ENCODE results near the gene KHDRBS1. TPM values are rescaled to one million over a fixed set of nuclear protein-coding genes. Genes with fewer than 3 reads are reported as not detected.

Gene KHDRBS1
- total and polyA plus RNA-seq, 2 of the 13 experiments (the other 11 are each of a cell fraction or from before 2014, with no cell fraction given) = 25.1 to 39.0 TPM

DNA sequence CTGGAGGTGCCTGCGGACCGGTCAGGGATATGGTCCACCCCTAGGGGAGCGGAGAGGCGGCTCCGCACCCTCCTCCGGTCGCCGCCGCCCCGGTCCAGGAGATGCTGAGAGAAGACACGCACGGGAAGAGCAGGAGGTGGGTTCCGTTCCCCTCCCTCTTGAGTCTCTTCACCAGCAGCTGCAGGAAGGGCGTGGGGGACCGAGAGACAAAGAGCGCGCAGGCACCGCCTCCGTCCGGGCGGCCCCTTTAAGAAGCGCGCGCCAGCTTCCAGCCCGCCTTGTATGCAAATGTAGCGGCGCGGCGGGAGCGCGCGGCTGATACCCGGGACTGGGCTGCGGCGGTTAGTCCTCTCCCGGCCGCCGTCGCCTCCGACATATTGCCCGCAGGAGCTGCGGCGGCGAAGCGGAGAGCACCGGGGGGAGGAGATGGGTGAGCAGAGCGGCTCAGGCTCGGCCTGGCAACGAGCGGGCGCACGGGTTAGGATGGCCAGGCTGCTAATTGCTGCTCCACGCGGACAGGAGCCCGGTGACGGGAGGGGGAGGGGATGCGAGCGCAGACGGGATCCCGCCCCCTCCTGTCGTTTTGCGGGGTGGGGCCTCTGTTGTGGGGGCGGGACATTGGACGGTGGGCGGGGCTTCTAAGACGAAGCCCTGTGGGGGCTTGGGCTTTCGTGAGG is 59.1 kb downstream of the KHDRBS1 start, which contains the start of gene TMEM39B (continued):
- TF ChIP-seq, protein P1, sequence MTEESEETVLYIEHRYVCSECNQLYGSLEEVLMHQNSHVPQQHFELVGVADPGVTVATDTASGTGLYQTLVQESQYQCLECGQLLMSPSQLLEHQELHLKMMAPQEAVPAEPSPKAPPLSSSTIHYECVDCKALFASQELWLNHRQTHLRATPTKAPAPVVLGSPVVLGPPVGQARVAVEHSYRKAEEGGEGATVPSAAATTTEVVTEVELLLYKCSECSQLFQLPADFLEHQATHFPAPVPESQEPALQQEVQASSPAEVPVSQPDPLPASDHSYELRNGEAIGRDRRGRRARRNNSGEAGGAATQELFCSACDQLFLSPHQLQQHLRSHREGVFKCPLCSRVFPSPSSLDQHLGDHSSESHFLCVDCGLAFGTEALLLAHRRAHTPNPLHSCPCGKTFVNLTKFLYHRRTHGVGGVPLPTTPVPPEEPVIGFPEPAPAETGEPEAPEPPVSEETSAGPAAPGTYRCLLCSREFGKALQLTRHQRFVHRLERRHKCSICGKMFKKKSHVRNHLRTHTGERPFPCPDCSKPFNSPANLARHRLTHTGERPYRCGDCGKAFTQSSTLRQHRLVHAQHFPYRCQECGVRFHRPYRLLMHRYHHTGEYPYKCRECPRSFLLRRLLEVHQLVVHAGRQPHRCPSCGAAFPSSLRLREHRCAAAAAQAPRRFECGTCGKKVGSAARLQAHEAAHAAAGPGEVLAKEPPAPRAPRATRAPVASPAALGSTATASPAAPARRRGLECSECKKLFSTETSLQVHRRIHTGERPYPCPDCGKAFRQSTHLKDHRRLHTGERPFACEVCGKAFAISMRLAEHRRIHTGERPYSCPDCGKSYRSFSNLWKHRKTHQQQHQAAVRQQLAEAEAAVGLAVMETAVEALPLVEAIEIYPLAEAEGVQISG (CRISPR knock-in tag; IDR thresholded peaks at IDR 0.05) = peak; percentile 60
- TF ChIP-seq ZNF460 (CRISPR knock-in tag; IDR thresholded peaks at IDR 0.05; ENCODE audit: borderline replicate concordance) = no peak; the same call in 1 of the 2 replicates
- TF ChIP-seq NBN (conservative IDR thresholded peaks at IDR 0.05) = no peak
- TF ChIP-seq ZNF788 (CRISPR knock-in tag; IDR thresholded peaks at IDR 0.05; ENCODE audit: borderline replicate concordance) = peak; percentile 72; the same call in 1 of the 2 replicates
- peak; percentile 45 for TF ChIP-seq SRSF1 (optimal IDR thresholded peaks at IDR 0.05; ENCODE audit: low read depth, low read length)
- TF ChIP-seq ZNF335 (CRISPR knock-in tag; IDR thresholded peaks at IDR 0.05) = no peak
- peak; percentile 48; the same call in 1 of the 2 replicates for TF ChIP-seq PHF21A (CRISPR knock-in tag; IDR thresholded peaks at IDR 0.05)
- TF ChIP-seq ZNF501 (CRISPR knock-in tag; IDR thresholded peaks at IDR 0.05) = peak; percentile 66; the same call in 1 of the 2 replicates
- no peak for TF ChIP-seq ZNF839 (CRISPR knock-in tag; IDR thresholded peaks at IDR 0.05; ENCODE audit: borderline replicate concordance)
- TF ChIP-seq TARDBP (CRISPR knock-in tag; IDR thresholded peaks at IDR 0.05) = peak; percentile 20; the same call in 1 of the 2 replicates
- no peak for TF ChIP-seq NFYB (CRISPR knock-in tag; IDR thresholded peaks at IDR 0.05)
- TF ChIP-seq, protein P2, sequence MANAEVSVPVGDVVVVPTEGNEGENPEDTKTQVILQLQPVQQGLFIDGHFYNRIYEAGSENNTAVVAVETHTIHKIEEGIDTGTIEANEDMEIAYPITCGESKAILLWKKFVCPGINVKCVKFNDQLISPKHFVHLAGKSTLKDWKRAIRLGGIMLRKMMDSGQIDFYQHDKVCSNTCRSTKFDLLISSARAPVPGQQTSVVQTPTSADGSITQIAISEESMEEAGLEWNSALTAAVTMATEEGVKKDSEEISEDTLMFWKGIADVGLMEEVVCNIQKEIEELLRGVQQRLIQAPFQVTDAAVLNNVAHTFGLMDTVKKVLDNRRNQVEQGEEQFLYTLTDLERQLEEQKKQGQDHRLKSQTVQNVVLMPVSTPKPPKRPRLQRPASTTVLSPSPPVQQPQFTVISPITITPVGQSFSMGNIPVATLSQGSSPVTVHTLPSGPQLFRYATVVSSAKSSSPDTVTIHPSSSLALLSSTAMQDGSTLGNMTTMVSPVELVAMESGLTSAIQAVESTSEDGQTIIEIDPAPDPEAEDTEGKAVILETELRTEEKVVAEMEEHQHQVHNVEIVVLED (CRISPR knock-in tag; IDR thresholded peaks at IDR 0.05; ENCODE audit: borderline replicate concordance) = peak; percentile 80
- TF ChIP-seq BHLHE40 (IDR thresholded peaks at IDR 0.05; ENCODE audit: low read length) = no peak
- TF ChIP-seq, protein P3, sequence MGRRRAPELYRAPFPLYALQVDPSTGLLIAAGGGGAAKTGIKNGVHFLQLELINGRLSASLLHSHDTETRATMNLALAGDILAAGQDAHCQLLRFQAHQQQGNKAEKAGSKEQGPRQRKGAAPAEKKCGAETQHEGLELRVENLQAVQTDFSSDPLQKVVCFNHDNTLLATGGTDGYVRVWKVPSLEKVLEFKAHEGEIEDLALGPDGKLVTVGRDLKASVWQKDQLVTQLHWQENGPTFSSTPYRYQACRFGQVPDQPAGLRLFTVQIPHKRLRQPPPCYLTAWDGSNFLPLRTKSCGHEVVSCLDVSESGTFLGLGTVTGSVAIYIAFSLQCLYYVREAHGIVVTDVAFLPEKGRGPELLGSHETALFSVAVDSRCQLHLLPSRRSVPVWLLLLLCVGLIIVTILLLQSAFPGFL (CRISPR knock-in tag; IDR thresholded peaks at IDR 0.05) = no peak; the same call in 1 of the 2 replicates
- TF ChIP-seq, protein P4, sequence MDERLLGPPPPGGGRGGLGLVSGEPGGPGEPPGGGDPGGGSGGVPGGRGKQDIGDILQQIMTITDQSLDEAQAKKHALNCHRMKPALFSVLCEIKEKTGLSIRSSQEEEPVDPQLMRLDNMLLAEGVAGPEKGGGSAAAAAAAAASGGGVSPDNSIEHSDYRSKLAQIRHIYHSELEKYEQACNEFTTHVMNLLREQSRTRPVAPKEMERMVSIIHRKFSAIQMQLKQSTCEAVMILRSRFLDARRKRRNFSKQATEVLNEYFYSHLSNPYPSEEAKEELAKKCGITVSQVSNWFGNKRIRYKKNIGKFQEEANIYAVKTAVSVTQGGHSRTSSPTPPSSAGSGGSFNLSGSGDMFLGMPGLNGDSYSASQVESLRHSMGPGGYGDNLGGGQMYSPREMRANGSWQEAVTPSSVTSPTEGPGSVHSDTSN (CRISPR knock-in tag; IDR thresholded peaks at IDR 0.05) = no peak
- TF ChIP-seq ZNF510 (CRISPR knock-in tag; IDR thresholded peaks at IDR 0.05; ENCODE audit: low read depth) = peak; percentile 75; the same call in 1 of the 2 replicates
- TF ChIP-seq, protein P5, sequence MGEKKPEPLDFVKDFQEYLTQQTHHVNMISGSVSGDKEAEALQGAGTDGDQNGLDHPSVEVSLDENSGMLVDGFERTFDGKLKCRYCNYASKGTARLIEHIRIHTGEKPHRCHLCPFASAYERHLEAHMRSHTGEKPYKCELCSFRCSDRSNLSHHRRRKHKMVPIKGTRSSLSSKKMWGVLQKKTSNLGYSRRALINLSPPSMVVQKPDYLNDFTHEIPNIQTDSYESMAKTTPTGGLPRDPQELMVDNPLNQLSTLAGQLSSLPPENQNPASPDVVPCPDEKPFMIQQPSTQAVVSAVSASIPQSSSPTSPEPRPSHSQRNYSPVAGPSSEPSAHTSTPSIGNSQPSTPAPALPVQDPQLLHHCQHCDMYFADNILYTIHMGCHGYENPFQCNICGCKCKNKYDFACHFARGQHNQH (CRISPR knock-in tag; IDR thresholded peaks at IDR 0.05) = peak; percentile 33
- TF ChIP-seq, protein P6, sequence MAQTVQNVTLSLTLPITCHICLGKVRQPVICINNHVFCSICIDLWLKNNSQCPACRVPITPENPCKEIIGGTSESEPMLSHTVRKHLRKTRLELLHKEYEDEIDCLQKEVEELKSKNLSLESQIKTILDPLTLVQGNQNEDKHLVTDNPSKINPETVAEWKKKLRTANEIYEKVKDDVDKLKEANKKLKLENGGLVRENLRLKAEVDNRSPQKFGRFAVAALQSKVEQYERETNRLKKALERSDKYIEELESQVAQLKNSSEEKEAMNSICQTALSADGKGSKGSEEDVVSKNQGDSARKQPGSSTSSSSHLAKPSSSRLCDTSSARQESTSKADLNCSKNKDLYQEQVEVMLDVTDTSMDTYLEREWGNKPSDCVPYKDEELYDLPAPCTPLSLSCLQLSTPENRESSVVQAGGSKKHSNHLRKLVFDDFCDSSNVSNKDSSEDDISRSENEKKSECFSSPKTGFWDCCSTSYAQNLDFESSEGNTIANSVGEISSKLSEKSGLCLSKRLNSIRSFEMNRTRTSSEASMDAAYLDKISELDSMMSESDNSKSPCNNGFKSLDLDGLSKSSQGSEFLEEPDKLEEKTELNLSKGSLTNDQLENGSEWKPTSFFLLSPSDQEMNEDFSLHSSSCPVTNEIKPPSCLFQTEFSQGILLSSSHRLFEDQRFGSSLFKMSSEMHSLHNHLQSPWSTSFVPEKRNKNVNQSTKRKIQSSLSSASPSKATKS (CRISPR knock-in tag; IDR thresholded peaks at IDR 0.05) = peak; percentile 17; the same call in 1 of the 2 replicates
- no peak for TF ChIP-seq ZNF17 (CRISPR knock-in tag; IDR thresholded peaks at IDR 0.05)
